ENCODE results near the gene PPP2R5D.
"Not testable (repeated sequence)": the region's sequence is repeated elsewhere in the genome, so short reads cannot be mapped to it uniquely, and the experiment has no call there.

The PPP2R5D gene

DNA sequence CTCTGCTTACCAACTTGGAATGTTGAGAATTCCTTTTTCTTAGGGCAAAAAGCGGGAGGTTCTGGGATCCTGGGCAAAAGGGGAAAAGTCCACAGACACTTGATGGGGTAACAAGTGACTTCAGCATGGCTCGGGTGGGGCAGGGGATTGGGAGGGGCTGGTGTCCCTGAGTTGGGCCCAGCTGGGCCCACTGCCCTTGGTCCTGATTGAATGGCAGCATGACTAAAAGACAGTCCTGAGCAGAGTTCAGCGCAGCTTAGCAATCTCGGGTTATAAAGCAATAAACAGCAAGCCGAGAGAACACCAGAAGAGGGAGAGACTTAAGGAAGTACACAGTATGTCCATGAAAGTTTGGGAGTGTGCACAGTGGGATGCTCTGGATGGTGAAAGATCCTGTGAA lies 5.6 kb downstream of the PPP2R5D start:
- H3K4me1 ChIP-seq (ENCODE audit: insufficient read depth, low read length, poor library complexity, severe bottlenecking): peaks cover 38% of the 10 kb centered on the region
- H3K9me2 ChIP-seq (replicated peaks; ENCODE audit: low read depth, low read length): no peaks in the 10 kb centered on the region
- TF ChIP-seq, protein P1, sequence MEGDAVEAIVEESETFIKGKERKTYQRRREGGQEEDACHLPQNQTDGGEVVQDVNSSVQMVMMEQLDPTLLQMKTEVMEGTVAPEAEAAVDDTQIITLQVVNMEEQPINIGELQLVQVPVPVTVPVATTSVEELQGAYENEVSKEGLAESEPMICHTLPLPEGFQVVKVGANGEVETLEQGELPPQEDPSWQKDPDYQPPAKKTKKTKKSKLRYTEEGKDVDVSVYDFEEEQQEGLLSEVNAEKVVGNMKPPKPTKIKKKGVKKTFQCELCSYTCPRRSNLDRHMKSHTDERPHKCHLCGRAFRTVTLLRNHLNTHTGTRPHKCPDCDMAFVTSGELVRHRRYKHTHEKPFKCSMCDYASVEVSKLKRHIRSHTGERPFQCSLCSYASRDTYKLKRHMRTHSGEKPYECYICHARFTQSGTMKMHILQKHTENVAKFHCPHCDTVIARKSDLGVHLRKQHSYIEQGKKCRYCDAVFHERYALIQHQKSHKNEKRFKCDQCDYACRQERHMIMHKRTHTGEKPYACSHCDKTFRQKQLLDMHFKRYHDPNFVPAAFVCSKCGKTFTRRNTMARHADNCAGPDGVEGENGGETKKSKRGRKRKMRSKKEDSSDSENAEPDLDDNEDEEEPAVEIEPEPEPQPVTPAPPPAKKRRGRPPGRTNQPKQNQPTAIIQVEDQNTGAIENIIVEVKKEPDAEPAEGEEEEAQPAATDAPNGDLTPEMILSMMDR (conservative IDR thresholded peaks at IDR 0.05; ENCODE audit: low read length): no peak
- TF ChIP-seq EZH2phosphoT487 (IDR thresholded peaks at IDR 0.05; ENCODE audit: borderline replicate concordance): no peak
- no peak overlapping the region for H3K9ac ChIP-seq (ENCODE audit: low read depth, low read length, poor library complexity, severe bottlenecking)
- H3K9me3 ChIP-seq (ENCODE audit: insufficient read depth, low read depth, low read length): no peaks in the 10 kb centered on the region
- no peaks in the 10 kb centered on the region for H3F3A ChIP-seq (ENCODE audit: low read depth)
- H3K79me2 ChIP-seq (ENCODE audit: insufficient read depth, low read length): peaks cover 45% of the 10 kb centered on the region
- H3K36me3 ChIP-seq (ENCODE audit: insufficient read depth, low read length): peaks cover 3% of the 10 kb centered on the region; the same call in 1 of the 2 replicates
- no peak overlapping the region for H3K4me3 ChIP-seq (ENCODE audit: low read length, poor library complexity, severe bottlenecking)
- no peak overlapping the region for H2AFZ ChIP-seq (ENCODE audit: low read length)
- H4K20me1 ChIP-seq (ENCODE audit: insufficient read depth, low read length, poor library complexity, severe bottlenecking): peaks cover 5% of the 10 kb centered on the region
- no peak overlapping the region for H3K4me2 ChIP-seq (ENCODE audit: low read depth, low read length, poor library complexity, severe bottlenecking)
- H3K27me3 ChIP-seq (ENCODE audit: insufficient read depth, low read length, poor library complexity, severe bottlenecking): no peaks in the 10 kb centered on the region

DNA sequence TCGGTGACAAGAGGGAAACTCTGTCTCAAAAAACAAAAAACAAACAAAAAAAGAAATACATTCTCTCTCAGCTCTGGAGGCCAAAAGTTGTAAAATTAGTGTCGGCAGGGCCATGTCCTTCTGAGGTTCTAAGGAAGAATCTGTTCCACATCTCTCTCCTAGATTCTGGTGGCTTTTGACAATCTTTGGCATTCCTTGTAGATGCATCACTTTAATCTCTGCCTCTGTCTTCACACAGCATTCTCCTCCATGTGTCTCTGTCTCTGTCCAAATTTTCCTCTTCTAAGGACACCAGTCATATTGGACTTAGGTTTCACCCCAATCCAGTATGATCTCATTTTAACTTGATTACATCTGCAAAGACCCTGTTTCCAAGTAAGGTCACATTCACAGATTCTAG lies 9.1 kb downstream of the PPP2R5D start:
- H3K9ac ChIP-seq (ENCODE audit: low read depth, low read length, poor library complexity, severe bottlenecking): no peak overlapping the region
- H3K9me3 ChIP-seq (ENCODE audit: insufficient read depth, low read depth, low read length): no peaks in the 10 kb centered on the region
- no peak overlapping the region for H3K4me3 ChIP-seq (ENCODE audit: low read length, poor library complexity, severe bottlenecking)
- H4K20me1 ChIP-seq (ENCODE audit: insufficient read depth, low read length, poor library complexity, severe bottlenecking): no peaks in the 10 kb centered on the region
- H3K27me3 ChIP-seq (ENCODE audit: insufficient read depth, low read length, poor library complexity, severe bottlenecking): no peaks in the 10 kb centered on the region
- no peaks in the 10 kb centered on the region for H3K9me2 ChIP-seq (replicated peaks; ENCODE audit: low read depth, low read length)
- peaks cover 3% of the 10 kb centered on the region; the same call in 1 of the 2 replicates for H3K36me3 ChIP-seq (ENCODE audit: insufficient read depth, low read length)
- no peak overlapping the region for H3K4me2 ChIP-seq (ENCODE audit: low read depth, low read length, poor library complexity, severe bottlenecking)
- peaks cover 11% of the 10 kb centered on the region; the same call in 1 of the 2 replicates for H3K79me2 ChIP-seq (ENCODE audit: insufficient read depth, low read length)
- TF ChIP-seq EZH2phosphoT487 (IDR thresholded peaks at IDR 0.05; ENCODE audit: borderline replicate concordance): no peak
- TF ChIP-seq, protein P1 (conservative IDR thresholded peaks at IDR 0.05; ENCODE audit: low read length): no peak
- H3K4me1 ChIP-seq (ENCODE audit: insufficient read depth, low read length, poor library complexity, severe bottlenecking): peaks cover 5% of the 10 kb centered on the region
- H3F3A ChIP-seq (ENCODE audit: low read depth): no peaks in the 10 kb centered on the region
- no peak overlapping the region for H2AFZ ChIP-seq (ENCODE audit: low read length)

DNA sequence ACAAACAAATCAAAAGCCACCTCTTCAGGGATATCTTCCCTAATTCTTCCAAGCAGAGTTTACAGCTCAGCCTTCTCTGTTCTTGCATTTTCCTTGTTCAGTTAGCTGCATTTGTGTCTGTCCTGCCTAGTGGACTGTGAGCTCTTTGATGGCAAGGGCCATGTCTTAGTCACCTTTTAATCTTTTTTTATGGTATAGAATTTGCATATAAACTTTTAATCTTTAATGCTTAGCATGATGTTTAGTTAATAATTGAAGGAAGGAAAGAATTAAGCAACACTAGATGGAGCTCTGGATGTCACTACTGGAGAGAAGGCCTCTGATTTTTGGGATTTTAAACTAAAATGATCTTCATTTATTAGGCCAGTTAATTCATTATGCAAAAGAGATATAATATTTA lies 12.1 kb downstream of the PPP2R5D start:
- Histone ChIP-seq H3F3A (ENCODE audit: low read depth) (no peaks in the 10 kb centered on the region), H3K4me3 (ENCODE audit: low read length, poor library complexity, severe bottlenecking) (no peak overlapping the region), H3K9me3 (ENCODE audit: insufficient read depth, low read depth, low read length) (no peaks in the 10 kb centered on the region), H3K9ac (ENCODE audit: low read depth, low read length, poor library complexity, severe bottlenecking) (no peak overlapping the region), H3K4me1 (ENCODE audit: insufficient read depth, low read length, poor library complexity, severe bottlenecking) (no peaks in the 10 kb centered on the region), H3K27me3 (ENCODE audit: insufficient read depth, low read length, poor library complexity, severe bottlenecking) (no peaks in the 10 kb centered on the region), H2AFZ (ENCODE audit: low read length) (no peak overlapping the region), H3K36me3 (ENCODE audit: insufficient read depth, low read length) (peaks cover 3% of the 10 kb centered on the region; the same call in 1 of the 2 replicates), H3K9me2 (replicated peaks; ENCODE audit: low read depth, low read length) (no peaks in the 10 kb centered on the region), H3K79me2 (ENCODE audit: insufficient read depth, low read length) (peaks cover 4% of the 10 kb centered on the region; the same call in 1 of the 2 replicates), H4K20me1 (ENCODE audit: insufficient read depth, low read length, poor library complexity, severe bottlenecking) (no peaks in the 10 kb centered on the region), H3K4me2 (ENCODE audit: low read depth, low read length, poor library complexity, severe bottlenecking) (no peak overlapping the region)
- TF ChIP-seq EZH2phosphoT487 (IDR thresholded peaks at IDR 0.05; ENCODE audit: borderline replicate concordance): no peak
- TF ChIP-seq, protein P1 (conservative IDR thresholded peaks at IDR 0.05; ENCODE audit: low read length): no peak

DNA sequence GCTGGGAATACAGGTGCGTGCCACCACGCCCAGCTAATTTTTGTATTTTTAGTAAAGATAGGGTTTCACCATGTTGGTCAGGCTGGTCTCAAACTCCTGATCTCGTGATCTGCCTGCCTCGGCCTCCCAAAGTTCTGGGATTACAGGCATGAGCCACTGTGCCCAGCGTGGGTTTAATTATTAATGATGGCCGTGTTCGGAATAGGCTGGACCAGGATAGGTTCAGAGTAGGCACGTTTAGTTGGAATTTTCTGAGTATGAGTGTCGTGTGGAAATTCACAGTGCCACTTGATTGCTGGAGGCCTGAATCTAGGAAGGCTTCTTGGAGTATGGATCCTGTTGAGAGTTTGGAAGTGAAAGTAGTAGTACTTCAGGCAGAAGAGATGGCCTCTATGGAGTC lies 13.8 kb downstream of the PPP2R5D start:
- not testable (repeated sequence) for H4K20me1 ChIP-seq (ENCODE audit: insufficient read depth, low read length, poor library complexity, severe bottlenecking); H3K9ac ChIP-seq (ENCODE audit: low read depth, low read length, poor library complexity, severe bottlenecking); H3K36me3 ChIP-seq (ENCODE audit: insufficient read depth, low read length); H3K27me3 ChIP-seq (ENCODE audit: insufficient read depth, low read length, poor library complexity, severe bottlenecking); H3K9me2 ChIP-seq (replicated peaks; ENCODE audit: low read depth, low read length); H3K4me2 ChIP-seq (ENCODE audit: low read depth, low read length, poor library complexity, severe bottlenecking); H3K4me1 ChIP-seq (ENCODE audit: insufficient read depth, low read length, poor library complexity, severe bottlenecking); H3K9me3 ChIP-seq (ENCODE audit: insufficient read depth, low read depth, low read length); H3F3A ChIP-seq (ENCODE audit: low read depth); H3K4me3 ChIP-seq (ENCODE audit: low read length, poor library complexity, severe bottlenecking); H2AFZ ChIP-seq (ENCODE audit: low read length); H3K79me2 ChIP-seq (ENCODE audit: insufficient read depth, low read length)
